Smooth muscle cell of the pulmonary artery (primary cell): Measurements from ENCODE around the gene SGF29. TPM values are rescaled to one million over a fixed set of nuclear protein-coding genes. Genes with fewer than 3 reads are reported as not detected.

Experiments
- total RNA-seq: library from RNA; depleted of rRNA; stranded (reverse); fragments of >200 nt; gene quantifications from 2 replicates; pipeline ENCODE4 v1.2.3, GENCODE V29; 2014

The SGF29 gene
- total RNA-seq = 5.3 and 11.7 TPM in 2 replicates

GRCh38 chr16:28553776-28554633, at the start of gene SGF29:
Gene SGF29, plus strand, starts transcription at chr16:28553920. Its CDS starts 27,150 bp downstream, at chr16:28581070.

GRCh38 chr16:28538733-28539596, 14.8 kb upstream of the SGF29 start, which contains the start of gene NUPR1:
Gene NUPR1, minus strand, starts transcription at chr16:28538974. Its CDS starts 67 bp downstream, at chr16:28538907.

GRCh38 chr16:28596840-28597691, 43.3 kb downstream of the SGF29 start, which contains the start of gene SULT1A2:
Gene SULT1A2, minus strand, starts transcription at chr16:28597050. Its CDS starts 1,120 bp downstream, at chr16:28595930.

GRCh38 chr16:28609631-28610594, 56.2 kb downstream of the SGF29 start, which contains the start of gene SULT1A1:
Gene SULT1A1, minus strand, starts transcription at chr16:28610044. Its CDS starts 1,189 bp downstream, at chr16:28608855.

GRCh38 chr16:28637765-28638164, 84.0 kb downstream of the SGF29 start, which contains the start of gene NPIPB8:
Gene NPIPB8, plus strand, starts transcription at chr16:28638065. Its CDS starts 296 bp downstream, at chr16:28638361.

Other genes starting within 250 kb of the SGF29 start
- 0.85 and 0.89 TPM in 2 replicates for gene NPIPB6, start 190.4 kb upstream of the SGF29 start, total RNA-seq
- 105 and 115 TPM in 2 replicates for gene EIF3CL, start 150.1 kb upstream of the SGF29 start, total RNA-seq
- gene NPIPB7, start 81.6 kb upstream of the SGF29 start, total RNA-seq = not detected in 2 replicates
- gene CLN3, start 61.8 kb upstream of the SGF29 start, total RNA-seq = 15.7 and 21.5 TPM in 2 replicates
- not detected in 2 replicates for gene APOBR, start 59.3 kb upstream of the SGF29 start, total RNA-seq
- gene IL27, start 47.1 kb upstream of the SGF29 start, total RNA-seq = not detected in 2 replicates
- gene NUPR1, start 14.9 kb upstream of the SGF29 start, total RNA-seq = 25.6 and 31.5 TPM in 2 replicates
- gene SULT1A2, start 43.1 kb downstream of the SGF29 start, total RNA-seq = not detected in 2 replicates
- 0.50 and 3.8 TPM in 2 replicates for gene SULT1A1, start 56.1 kb downstream of the SGF29 start, total RNA-seq
- 0.13 and 0.52 TPM in 2 replicates for gene NPIPB8, start 84.1 kb downstream of the SGF29 start, total RNA-seq
- gene EIF3C, start 157.5 kb downstream of the SGF29 start, total RNA-seq = 165 and 230 TPM in 2 replicates
- gene NPIPB9, start 197.9 kb downstream of the SGF29 start, total RNA-seq = 0.72 and 1.7 TPM in 2 replicates